Amniotic stem cell (primary cell): ENCODE data around the gene MYOM3.

Experiments used
- DNase-seq: peaks from one replicate; lab custom pipeline; 2025; lab: John Stamatoyannopoulos, UW

Gene MYOM3

GRCh38 chr1:24096009-24096738 is 15.8 kb downstream of the MYOM3 start:
- no peak for DNase-seq

- no peak for DNase-seq
Measured at GRCh38 chr1:24095140-24095859, 16.6 kb downstream of the MYOM3 start.

DNA sequence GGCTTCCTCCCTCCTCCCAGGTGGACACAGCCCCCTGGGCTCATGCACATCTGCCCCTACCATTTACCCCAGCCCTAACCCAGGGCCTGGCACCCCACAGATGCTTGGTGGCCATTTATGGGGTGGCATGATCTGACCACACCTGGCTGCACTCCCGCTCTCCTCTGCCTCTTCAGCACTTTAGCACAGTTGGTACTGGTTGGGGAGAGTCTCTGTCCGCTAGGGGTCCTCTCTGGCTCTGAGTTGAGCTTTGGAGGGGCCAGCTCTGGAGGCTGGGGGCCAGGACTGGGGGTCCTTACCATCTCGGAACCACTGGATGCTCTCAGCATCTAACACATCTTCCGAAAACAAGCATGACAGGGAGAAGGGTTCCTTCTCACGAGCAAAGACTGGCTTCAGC is 17.4 kb downstream of the MYOM3 start:
- no peak for DNase-seq

DNA sequence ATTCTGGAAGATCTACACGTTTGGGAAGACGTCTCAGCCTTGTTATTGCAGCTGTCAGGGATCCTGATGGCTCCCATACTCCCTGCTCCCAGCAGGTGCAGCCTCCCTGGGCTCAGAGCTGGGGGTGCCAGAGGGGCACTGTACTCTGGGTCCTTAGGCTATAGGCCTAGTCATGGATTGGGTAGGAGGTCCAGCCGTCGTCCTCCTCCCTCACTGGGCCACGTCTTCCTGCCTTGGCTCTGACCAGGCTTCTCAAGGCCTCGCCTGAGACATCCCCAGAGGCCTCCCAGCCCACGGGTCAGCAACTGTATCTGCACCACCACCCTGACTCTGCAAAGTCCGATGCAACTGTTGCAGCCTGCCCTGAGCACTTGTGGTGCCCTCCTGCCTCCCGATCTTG is 18.2 kb downstream of the MYOM3 start:
- no peak for DNase-seq

- DNase-seq: no peak
Measured at GRCh38 chr1:24092979-24093378, 19.0 kb downstream of the MYOM3 start.

GRCh38 chr1:24091971-24092482 is 19.9 kb downstream of the MYOM3 start:
- DNase-seq: no peak

GRCh38 chr1:24090736-24091135 is 21.2 kb downstream of the MYOM3 start:
- no peak for DNase-seq

DNA sequence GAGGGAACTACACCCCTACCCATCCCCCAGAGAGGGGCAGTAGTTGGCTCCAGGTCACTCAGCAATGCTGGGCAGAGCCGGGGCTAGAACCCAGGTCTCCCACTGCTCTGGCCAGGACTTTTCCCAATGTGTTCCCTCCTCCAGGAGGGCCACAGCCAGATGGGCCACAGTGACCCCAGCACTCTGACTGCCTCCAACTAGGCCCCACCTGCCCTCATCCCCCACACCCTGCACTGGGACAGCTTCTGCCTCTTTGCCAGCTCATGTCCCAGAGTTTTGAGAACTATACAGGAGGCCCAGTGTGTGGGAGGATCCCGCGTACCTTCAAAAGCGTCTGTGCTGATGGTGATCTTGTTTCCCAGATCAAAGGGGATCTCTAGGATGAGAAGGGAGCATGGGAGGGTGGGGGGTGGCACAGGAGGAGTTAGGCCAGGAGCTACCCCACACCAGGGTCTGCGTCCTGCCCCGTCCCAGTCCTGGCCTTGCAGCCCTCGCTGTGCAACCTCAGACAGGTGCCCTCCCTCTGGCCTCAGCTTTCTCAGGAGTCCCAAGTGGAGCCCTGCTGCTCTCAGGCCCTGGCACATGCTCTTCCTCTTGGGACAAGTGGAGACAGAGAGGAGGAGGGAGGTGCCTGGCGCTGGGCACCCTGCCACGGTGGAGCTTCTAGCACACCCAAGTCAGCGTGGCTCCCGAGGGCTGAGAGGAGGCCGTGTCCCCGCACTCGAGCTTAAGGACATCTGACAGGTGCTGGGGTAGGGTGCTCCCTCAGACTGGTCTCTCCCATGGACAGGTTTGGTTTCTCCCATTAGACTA is 22.0 kb downstream of the MYOM3 start:
- DNase-seq: no peak

- DNase-seq: no peak
Measured at GRCh38 chr1:24089027-24089742, 22.8 kb downstream of the MYOM3 start.

- DNase-seq: no peak
Measured at GRCh38 chr1:24086466-24086865, 25.5 kb downstream of the MYOM3 start.

DNA sequence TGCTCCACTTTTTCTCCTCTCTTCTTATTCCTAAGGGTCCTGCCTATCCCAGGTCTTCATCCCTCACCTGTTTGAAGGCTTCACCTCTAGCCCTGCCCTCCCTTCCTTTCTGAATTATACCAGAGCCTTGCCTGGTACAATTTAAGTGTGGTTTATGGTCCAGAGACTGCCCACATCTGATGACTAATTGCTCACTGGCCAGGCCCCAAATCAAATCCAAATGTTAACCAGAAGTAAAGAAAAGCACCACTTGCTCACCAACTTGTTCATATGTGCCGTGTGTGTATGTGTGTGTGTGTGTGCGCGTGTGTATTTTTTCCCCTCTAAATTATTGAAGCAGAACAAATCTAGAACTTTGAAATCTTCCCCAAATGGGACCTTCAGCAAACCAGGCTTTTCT is 26.4 kb downstream of the MYOM3 start:
- DNase-seq: peak; percentile 9

DNA sequence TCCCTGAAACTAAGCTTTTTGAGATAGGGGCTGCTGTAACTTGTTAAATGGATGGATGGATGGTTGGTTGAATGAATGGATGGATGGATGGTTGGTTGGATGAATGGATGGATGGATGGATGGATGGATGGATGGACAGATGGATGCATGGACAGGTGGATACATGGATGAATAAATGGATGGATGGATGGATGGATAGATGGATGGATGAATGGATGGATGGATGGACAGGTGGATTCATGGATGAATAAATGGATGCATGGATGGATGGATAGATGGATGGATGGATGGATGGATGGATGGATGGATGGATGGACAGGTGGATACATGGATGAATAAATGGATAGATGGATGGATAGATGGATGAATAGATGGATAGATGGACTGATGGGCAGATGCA is 26.9 kb downstream of the MYOM3 start:
- no peak for DNase-seq

- no peak for DNase-seq
Measured at GRCh38 chr1:24084050-24084449, 27.9 kb downstream of the MYOM3 start.

DNA sequence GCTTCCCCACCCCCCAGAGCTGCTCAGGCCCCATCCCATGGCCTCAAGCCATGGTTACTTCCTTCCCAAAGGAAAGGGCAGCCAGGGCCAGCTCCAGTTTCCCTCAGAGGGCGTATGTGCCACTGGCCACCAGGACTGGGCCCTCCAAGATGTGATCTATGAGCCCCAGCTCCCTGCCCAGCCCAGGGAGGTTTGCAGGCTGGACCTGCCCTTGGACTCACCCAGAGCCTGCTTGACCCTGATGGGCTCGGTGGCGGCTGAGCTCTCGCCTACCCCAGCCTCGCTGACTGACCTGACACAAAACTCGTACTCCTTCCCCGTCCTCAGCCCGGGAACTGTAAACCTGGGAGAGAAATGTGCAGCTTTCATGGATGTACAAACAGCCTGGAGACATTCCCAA is 29.6 kb downstream of the MYOM3 start:
- DNase-seq: no peak

- no peak for DNase-seq
Measured at GRCh38 chr1:24081190-24081589, 30.7 kb downstream of the MYOM3 start.

- no peak for DNase-seq
Measured at GRCh38 chr1:24080131-24080530, 31.8 kb downstream of the MYOM3 start.

GRCh38 chr1:24077278-24077978 is 34.5 kb downstream of the MYOM3 start:
- no peak for DNase-seq

DNA sequence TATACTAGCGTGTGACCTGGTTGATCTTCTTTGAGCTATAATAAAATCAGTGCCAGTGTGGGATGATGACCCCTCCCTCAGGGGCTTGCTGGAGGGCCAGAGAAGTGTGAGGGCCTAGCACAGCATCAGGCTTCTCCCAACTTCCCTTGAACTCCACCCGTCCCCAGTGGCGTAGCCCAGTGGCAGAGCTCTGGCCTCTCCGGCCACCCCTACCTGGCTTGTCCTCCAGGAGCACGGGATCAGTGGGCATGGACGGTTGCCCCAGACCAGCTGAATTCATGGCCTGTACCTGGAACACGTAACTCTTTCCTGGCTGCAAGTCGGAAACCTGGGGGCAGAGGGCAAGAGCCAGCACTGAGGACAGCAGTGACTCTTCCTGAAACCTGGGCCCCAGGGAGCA is 36.0 kb downstream of the MYOM3 start:
- DNase-seq: no peak

DNA sequence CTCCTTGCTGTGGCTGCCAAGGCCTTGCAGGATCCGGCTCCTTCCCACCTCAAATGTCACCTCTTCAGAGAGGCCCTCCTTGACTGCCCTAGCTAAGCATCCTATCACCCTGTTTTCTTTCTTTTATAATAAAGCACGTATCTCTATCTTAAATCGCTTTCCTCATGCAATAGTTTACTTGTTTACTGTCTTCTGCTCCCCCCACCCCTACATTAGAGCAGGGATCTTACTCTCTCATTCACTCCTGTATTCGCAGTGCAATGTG is 36.4 kb downstream of the MYOM3 start:
- no peak for DNase-seq

- DNase-seq: no peak
Measured at GRCh38 chr1:24074817-24075589, 36.9 kb downstream of the MYOM3 start.

DNA sequence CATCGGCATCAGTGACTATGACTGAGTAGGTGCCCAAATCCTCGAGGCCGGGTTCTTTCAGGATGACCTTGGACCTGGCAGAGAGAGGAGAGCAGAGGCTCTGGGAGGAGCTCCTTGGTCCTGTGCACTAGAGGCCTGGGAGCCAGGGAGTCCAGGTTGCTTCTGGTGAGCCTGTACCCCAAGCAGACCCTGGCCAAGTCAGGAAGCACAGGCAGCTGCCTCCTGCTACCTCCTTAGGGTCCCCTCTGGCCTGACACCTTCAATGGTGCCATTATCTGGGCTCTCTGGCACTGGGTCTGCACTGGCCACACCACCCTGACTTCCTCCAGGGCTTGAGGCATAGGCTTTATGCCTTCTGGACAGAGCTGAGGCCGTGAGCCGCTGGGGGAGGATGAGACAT is 37.7 kb downstream of the MYOM3 start:
- no peak for DNase-seq
